ENCODE results near the gene AXIN1. TPM values are rescaled to one million over a fixed set of nuclear protein-coding genes. Genes with fewer than 3 reads are reported as not detected.

AXIN1 gene
- total RNA-seq, 1 experiment from 2014 or later, result 53.3 TPM

DNA sequence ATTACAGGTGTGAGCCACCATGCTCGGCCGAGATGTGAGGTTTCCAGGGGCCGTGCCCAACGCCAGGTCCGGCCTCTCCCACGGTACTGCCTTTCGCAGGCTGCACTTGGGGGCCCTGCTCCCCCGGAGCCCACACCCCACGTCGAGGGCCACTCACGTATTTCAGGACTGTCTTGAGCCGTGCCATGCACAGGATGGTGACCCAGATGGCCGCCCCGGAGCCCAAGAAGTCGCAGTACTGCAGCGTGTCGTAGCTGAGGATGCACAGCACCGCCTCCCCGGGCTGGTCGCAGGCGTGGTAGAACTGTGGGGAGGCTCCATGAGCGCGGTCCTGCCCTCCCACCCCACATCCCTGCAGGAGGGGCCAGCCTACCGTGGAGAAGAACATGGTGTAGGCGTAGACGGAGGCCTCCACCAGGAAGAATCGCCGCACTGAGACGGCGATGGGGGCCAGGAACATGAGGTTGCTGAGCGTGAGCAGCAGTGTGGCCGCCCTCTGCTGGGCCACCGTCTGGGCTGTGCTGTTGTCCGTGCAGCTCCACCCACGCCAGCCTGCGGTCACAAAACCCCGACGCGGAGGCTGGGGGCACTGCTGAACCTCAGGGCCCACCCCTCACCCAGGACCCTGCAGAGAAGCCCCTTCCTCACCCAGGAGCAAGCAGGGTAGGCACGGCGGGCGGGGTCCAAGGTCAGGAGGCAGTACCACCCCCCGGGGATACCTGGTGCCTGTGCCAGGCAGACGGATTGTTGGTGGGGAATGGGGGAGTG is 21.5 kb upstream of the AXIN1 start:
- TF ChIP-seq POLR2AphosphoS5 (IDR thresholded peaks at IDR 0.05; ENCODE audit: low read depth, low read length) (no peak), SIN3A (IDR thresholded peaks at IDR 0.05; ENCODE audit: borderline replicate concordance, insufficient read depth, low read depth, low read length) (no peak), TCF7L2 (IDR thresholded peaks at IDR 0.05; ENCODE audit: low read depth, low read length) (no peak), REST (IDR thresholded peaks at IDR 0.05; ENCODE audit: insufficient read depth in 1 of 2, low read depth in 2 of 2, low read length in 1 of 2) (no peak)
- TF ChIP-seq, protein P1, sequence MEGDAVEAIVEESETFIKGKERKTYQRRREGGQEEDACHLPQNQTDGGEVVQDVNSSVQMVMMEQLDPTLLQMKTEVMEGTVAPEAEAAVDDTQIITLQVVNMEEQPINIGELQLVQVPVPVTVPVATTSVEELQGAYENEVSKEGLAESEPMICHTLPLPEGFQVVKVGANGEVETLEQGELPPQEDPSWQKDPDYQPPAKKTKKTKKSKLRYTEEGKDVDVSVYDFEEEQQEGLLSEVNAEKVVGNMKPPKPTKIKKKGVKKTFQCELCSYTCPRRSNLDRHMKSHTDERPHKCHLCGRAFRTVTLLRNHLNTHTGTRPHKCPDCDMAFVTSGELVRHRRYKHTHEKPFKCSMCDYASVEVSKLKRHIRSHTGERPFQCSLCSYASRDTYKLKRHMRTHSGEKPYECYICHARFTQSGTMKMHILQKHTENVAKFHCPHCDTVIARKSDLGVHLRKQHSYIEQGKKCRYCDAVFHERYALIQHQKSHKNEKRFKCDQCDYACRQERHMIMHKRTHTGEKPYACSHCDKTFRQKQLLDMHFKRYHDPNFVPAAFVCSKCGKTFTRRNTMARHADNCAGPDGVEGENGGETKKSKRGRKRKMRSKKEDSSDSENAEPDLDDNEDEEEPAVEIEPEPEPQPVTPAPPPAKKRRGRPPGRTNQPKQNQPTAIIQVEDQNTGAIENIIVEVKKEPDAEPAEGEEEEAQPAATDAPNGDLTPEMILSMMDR (IDR thresholded peaks at IDR 0.05), result no peak
- no peaks in the 10 kb centered on the region for H3K36me3 ChIP-seq (ENCODE audit: control insufficient read depth, insufficient read depth, low read length)
- no peak overlapping the region for H3K27ac ChIP-seq (ENCODE audit: low read length)
- no TSS peak for BruUV-seq (replicated peaks)
- ChIA-PET CTCF (no interaction called here), POLR2A (no interaction called here)
- in situ Hi-C loops (cut with HindIII; ENCODE audit: low pct_unique_long_range_greater_than_20kb, low sequenced_read_pairs) (no loop called here), intact Hi-C loops (cut with micrococcal nuclease; ENCODE audit: unreplicated experiment) (no loop called here)
- DNase-seq (ENCODE audit: low read depth, low spot score) (no peak), ATAC-seq (no peak)
- H3K9me3 ChIP-seq (ENCODE audit: control insufficient read depth, insufficient read depth, low read depth, low read length), result no peaks in the 10 kb centered on the region
- no peaks in the 10 kb centered on the region for H3K27me3 ChIP-seq (ENCODE audit: control insufficient read depth, insufficient read depth, low read length)
- peaks cover 19% of the 10 kb centered on the region for H3K4me1 ChIP-seq (ENCODE audit: control insufficient read depth, insufficient read depth, low read length)
- no peak overlapping the region for H3K4me3 ChIP-seq (ENCODE audit: low read depth in 2 of 2, low read length in 2 of 2)

DNA sequence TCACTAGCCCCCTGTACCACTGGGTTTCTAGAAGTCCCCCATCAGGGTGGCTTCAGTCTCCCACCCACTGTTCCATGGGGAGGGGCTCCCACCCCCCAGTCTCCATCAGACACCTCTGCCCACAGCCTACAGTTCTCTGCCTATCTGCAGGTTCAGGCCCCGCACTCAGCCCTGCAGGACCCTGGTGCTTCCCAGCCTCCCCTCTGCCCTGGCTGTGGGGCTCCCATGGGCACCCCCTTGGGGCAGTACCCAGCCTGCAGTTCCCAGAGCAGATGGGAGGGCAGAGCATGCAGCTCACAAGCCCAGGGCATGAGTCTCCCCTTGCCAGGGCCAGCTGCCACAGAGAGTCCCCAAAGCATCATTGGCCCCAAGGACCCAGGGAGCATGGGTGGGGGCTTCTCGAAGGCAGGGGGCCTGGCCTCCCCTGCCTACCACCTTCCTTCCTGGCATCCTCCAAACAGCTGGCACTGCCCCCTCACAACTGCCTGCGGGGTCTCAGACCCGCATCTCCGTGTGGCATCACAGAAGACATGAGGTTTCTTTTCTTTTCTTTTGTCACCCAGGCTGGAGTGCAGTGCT is 20.6 kb upstream of the AXIN1 start:
- Histone ChIP-seq H3K36me3 (ENCODE audit: control insufficient read depth, insufficient read depth, low read length) (no peaks in the 10 kb centered on the region; the same call in 1 of the 2 replicates), H3K4me3 (ENCODE audit: low read depth in 2 of 2, low read length in 2 of 2) (no peak overlapping the region), H3K9me3 (ENCODE audit: control insufficient read depth, insufficient read depth, low read depth, low read length) (no peaks in the 10 kb centered on the region), H3K27ac (ENCODE audit: low read length) (no peak overlapping the region), H3K27me3 (ENCODE audit: control insufficient read depth, insufficient read depth, low read length) (no peaks in the 10 kb centered on the region), H3K4me1 (ENCODE audit: control insufficient read depth, insufficient read depth, low read length) (peaks cover 17% of the 10 kb centered on the region)
- no TSS peak for BruUV-seq (replicated peaks)
- ChIA-PET POLR2A (interaction anchor here (0.5 kb wide), 1 partner anchor 15 kb away, joined by 6 read pairs; no protein-coding TSS in a partner anchor), CTCF (no interaction called here)
- intact Hi-C loops (cut with micrococcal nuclease; ENCODE audit: unreplicated experiment) (no loop called here), in situ Hi-C loops (cut with HindIII; ENCODE audit: low pct_unique_long_range_greater_than_20kb, low sequenced_read_pairs) (no loop called here)
- no peak for ATAC-seq
- TF ChIP-seq, protein P1 (IDR thresholded peaks at IDR 0.05), result no peak
- TF ChIP-seq REST (IDR thresholded peaks at IDR 0.05; ENCODE audit: insufficient read depth in 1 of 2, low read depth in 2 of 2, low read length in 1 of 2) (no peak), POLR2AphosphoS5 (IDR thresholded peaks at IDR 0.05; ENCODE audit: low read depth, low read length) (no peak), SIN3A (IDR thresholded peaks at IDR 0.05; ENCODE audit: borderline replicate concordance, insufficient read depth, low read depth, low read length) (no peak), TCF7L2 (IDR thresholded peaks at IDR 0.05; ENCODE audit: low read depth, low read length) (no peak)
- no peak for DNase-seq (ENCODE audit: low read depth, low spot score)
